Liver (tissue), 9 donors: ENCODE results near the gene NHS. TPM values are rescaled to one million over a fixed set of nuclear protein-coding genes. Genes with fewer than 3 reads are reported as not detected.

Experiments
- DNase-seq: peaks from one replicate; pipeline ENCODE4 v3.0.0-alpha.2; 2017; ENCODE audit warnings: low spot score
- H3K27ac ChIP-seq, 2 donors: one replicate each; pipeline ENCODE4 v1.7.0; 2013; ENCODE audit warnings: inconsistent platforms in 2 of 2, low read length in 2 of 2, control low read depth in 1 of 2, low read depth in 1 of 2, mild to moderate bottlenecking in 1 of 2
- H3K27me3 ChIP-seq, 4 donors: one replicate each; pipeline versions ENCODE4 v1.6.1 to v1.7.0; 2013; ENCODE audit warnings: low read length in 3 of 4, inconsistent platforms in 1 of 4, mild to moderate bottlenecking in 1 of 4, moderate library complexity in 1 of 4; ENCODE audit not compliant: control insufficient read depth in 4 of 4, insufficient read depth in 4 of 4
- H3K36me3 ChIP-seq, 4 donors: one replicate each; pipeline versions ENCODE4 v1.6.1 to v1.7.0; 2013; ENCODE audit warnings: low read length in 3 of 4, mild to moderate bottlenecking in 3 of 4, low read depth in 1 of 4, moderate library complexity in 1 of 4; ENCODE audit not compliant: control insufficient read depth in 4 of 4, insufficient read depth in 3 of 4
- H3K4me1 ChIP-seq, 4 donors: one replicate each; pipeline versions ENCODE4 v1.6.1 to v1.7.0; 2013; ENCODE audit warnings: low read length in 3 of 4, mild to moderate bottlenecking in 3 of 4, moderate library complexity in 1 of 4; ENCODE audit not compliant: control insufficient read depth in 4 of 4, insufficient read depth in 4 of 4
- H3K4me3 ChIP-seq, 3 donors: one replicate each; pipeline versions ENCODE4 v1.6.1 to v1.7.0; 2013; ENCODE audit warnings: low read length in 3 of 3, control low read depth in 1 of 3, low read depth in 1 of 3, mild to moderate bottlenecking in 1 of 3
- H3K9ac ChIP-seq, 2 donors: one replicate each; pipeline ENCODE4 v1.7.0; 2013; ENCODE audit warnings: low read length in 2 of 2, mild to moderate bottlenecking in 2 of 2, moderate library complexity in 2 of 2, control low read depth in 1 of 2, low read depth in 1 of 2
- H3K9me3 ChIP-seq, 4 donors: one replicate each; pipeline versions ENCODE4 v1.6.1 to v1.7.0; 2013; ENCODE audit warnings: low read length in 3 of 4; ENCODE audit not compliant: control insufficient read depth in 4 of 4
- ATF3 ChIP-seq: IDR thresholded peaks from 2 replicates; pipeline ENCODE4 v1.6.1; 2016; ENCODE audit warnings: antibody characterized with exemption
- CTCF ChIP-seq: fragments of 150-350 bp; IDR thresholded peaks from 2 replicates; pipeline ENCODE4 v1.5.1; 2017; ENCODE audit warnings: improper control_type of control experiment, low read depth, low read length; ENCODE audit not compliant: missing input control
- FOXA1 ChIP-seq: IDR thresholded peaks from 2 replicates; pipeline ENCODE4 v1.6.1; 2016; ENCODE audit warnings: antibody characterized with exemption
- GABPA ChIP-seq, 2 donors: IDR thresholded peaks in 1 of 2; conservative IDR thresholded peaks in 1 of 2; 2 replicates each; pipeline ENCODE4 v1.6.1; 2016; ENCODE audit warnings: antibody characterized with exemption in 2 of 2, mild to moderate bottlenecking in 1 of 2, moderate library complexity in 1 of 2
- HNF4A ChIP-seq, 2 donors: conservative IDR thresholded peaks; 2 replicates each; pipeline ENCODE4 v1.6.1; 2016; ENCODE audit warnings: antibody characterized with exemption in 2 of 2, mild to moderate bottlenecking in 2 of 2
- HNF4G ChIP-seq: IDR thresholded peaks from 2 replicates; pipeline ENCODE4 v1.6.1; 2016; ENCODE audit warnings: antibody characterized with exemption
- JUND ChIP-seq, 2 donors: IDR thresholded peaks; 2 replicates each; pipeline ENCODE4 v1.6.1; 2016; ENCODE audit warnings: antibody characterized with exemption in 2 of 2
- MAX ChIP-seq: IDR thresholded peaks from 2 replicates; pipeline ENCODE4 v1.6.1; 2016; ENCODE audit warnings: antibody characterized with exemption
- REST ChIP-seq: IDR thresholded peaks from 2 replicates; pipeline ENCODE4 v1.6.1; 2016; ENCODE audit warnings: antibody characterized with exemption, mild to moderate bottlenecking
- RXRA ChIP-seq, 2 donors: IDR thresholded peaks; 2 replicates each; pipeline ENCODE4 v1.6.1; 2017 to 2018; ENCODE audit warnings: antibody characterized with exemption in 2 of 2, mild to moderate bottlenecking in 1 of 2
- SP1 ChIP-seq: IDR thresholded peaks from 2 replicates; pipeline ENCODE4 v1.6.1; 2018; ENCODE audit warnings: antibody characterized with exemption, mild to moderate bottlenecking
- YY1 ChIP-seq: IDR thresholded peaks from 2 replicates; pipeline ENCODE4 v1.6.1; 2016; ENCODE audit warnings: antibody characterized with exemption, mild to moderate bottlenecking
- ZBTB33 ChIP-seq: IDR thresholded peaks from 2 replicates; pipeline ENCODE4 v1.6.1; 2016; ENCODE audit warnings: antibody characterized with exemption
- WGBS: extraction: QIAGEN DNeasy Blood & Tissue Kit; methylation state at CpG from one replicate; pipeline ENCODE4 v1.1.7; 2013; 5-methylcytosine and 5-hydroxymethylcytosine counted together
- polyA plus RNA-seq, 2 donors: library from polyadenylated mRNA; stranded (reverse) in 1 of 2; unstranded in 1 of 2; fragments of 200-250 nt in 1 of 2; fragments of >200 nt in 1 of 2; fragmentation: Nextera tagmentation in 1 of 2; extraction: Ambion mirVana in 1 of 2; gene quantifications; one replicate each; pipeline versions ENCODE4 v1.2.1 to v1.2.3, GENCODE V29; 2013 to 2015
- total RNA-seq, 2 donors: library from RNA; depleted of rRNA; stranded (reverse); fragments of >200 nt; gene quantifications; one replicate each; pipeline ENCODE4 v1.2.3, GENCODE V29; 2014
- donor health status: healthy.
- donor health status: healthy.
- donor health status: healthy.
- donor health status: healthy.
- donor health status: healthy.

Gene NHS
- total and polyA plus RNA-seq, 4 donors = 0.03 to 0.17 (median 0.10) TPM

- Histone ChIP-seq H3K27ac (no peak overlapping the region), H3K9ac (no peak overlapping the region), H3K4me3 (no peak overlapping the region), H3K9me3 (no peaks in the 10 kb centered on the region), H3K27me3 (peaks cover 0 to 2% (median 0%) of the 10 kb centered on the region in 4 donors), H3K36me3 (no peaks in the 10 kb centered on the region), H3K4me1 (peaks cover 0 to 7% (median 3%) of the 10 kb centered on the region in 4 donors)
- DNase-seq = no peak
- peak; percentile 33 for TF ChIP-seq SP1
- TF ChIP-seq HNF4A (conservative IDR thresholded peaks at IDR 0.05) = peak; percentile 8 to 33
- TF ChIP-seq FOXA1 = no peak
- TF ChIP-seq RXRA (IDR thresholded peaks at IDR 0.05) = peak in 1 of 2 donors; percentile 64
- TF ChIP-seq REST = no peak
- peak; percentile 29 for TF ChIP-seq YY1
- no peak for TF ChIP-seq ATF3
- peak; percentile 67 for TF ChIP-seq MAX
- WGBS = 27% methylated on average over 2 of the region's 2 CpGs
Measured at GRCh38 chrX:17608888-17609287, 233.9 kb downstream of the NHS start.

- peaks cover 0 to 2% (median 0%) of the 10 kb centered on the region in 4 donors for H3K27me3 ChIP-seq
- H3K4me3 ChIP-seq = no peak overlapping the region
- H3K4me1 ChIP-seq = peaks cover 0 to 4% (median 0%) of the 10 kb centered on the region in 4 donors
Measured at GRCh38 chrX:17610788-17611187, 235.8 kb downstream of the NHS start.

More at GRCh38 chrX:17610788-17611187, 235.8 kb downstream of the NHS start:
- Histone ChIP-seq H3K36me3 (no peaks in the 10 kb centered on the region), H3K9ac (no peak overlapping the region), H3K9me3 (no peaks in the 10 kb centered on the region), H3K27ac (no peak overlapping the region)
- DNase-seq = no peak
- 93% methylated on average over 5 of the region's 5 CpGs for WGBS
- TF ChIP-seq REST = no peak
- no peak for TF ChIP-seq CTCF
- TF ChIP-seq HNF4G = no peak
- TF ChIP-seq YY1 = no peak
- TF ChIP-seq GABPA (IDR thresholded peaks at IDR 0.05 in 1 of 2, conservative IDR thresholded peaks at IDR 0.05 in 1 of 2) = no peak
- TF ChIP-seq FOXA1 = no peak
- TF ChIP-seq ZBTB33 = no peak
- TF ChIP-seq JUND (IDR thresholded peaks at IDR 0.05) = no peak
- no peak for TF ChIP-seq MAX
